ENCODE measurements around the gene P3H3.
"Not testable (repeated sequence)": the region's sequence is repeated elsewhere in the genome, so short reads cannot be mapped to it uniquely, and the experiment has no call there.

- TF ChIP-seq, protein P1, sequence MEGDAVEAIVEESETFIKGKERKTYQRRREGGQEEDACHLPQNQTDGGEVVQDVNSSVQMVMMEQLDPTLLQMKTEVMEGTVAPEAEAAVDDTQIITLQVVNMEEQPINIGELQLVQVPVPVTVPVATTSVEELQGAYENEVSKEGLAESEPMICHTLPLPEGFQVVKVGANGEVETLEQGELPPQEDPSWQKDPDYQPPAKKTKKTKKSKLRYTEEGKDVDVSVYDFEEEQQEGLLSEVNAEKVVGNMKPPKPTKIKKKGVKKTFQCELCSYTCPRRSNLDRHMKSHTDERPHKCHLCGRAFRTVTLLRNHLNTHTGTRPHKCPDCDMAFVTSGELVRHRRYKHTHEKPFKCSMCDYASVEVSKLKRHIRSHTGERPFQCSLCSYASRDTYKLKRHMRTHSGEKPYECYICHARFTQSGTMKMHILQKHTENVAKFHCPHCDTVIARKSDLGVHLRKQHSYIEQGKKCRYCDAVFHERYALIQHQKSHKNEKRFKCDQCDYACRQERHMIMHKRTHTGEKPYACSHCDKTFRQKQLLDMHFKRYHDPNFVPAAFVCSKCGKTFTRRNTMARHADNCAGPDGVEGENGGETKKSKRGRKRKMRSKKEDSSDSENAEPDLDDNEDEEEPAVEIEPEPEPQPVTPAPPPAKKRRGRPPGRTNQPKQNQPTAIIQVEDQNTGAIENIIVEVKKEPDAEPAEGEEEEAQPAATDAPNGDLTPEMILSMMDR (IDR thresholded peaks at IDR 0.05) = not testable (repeated sequence)
- TF ChIP-seq POLR2AphosphoS5, POLR2A (IDR thresholded peaks at IDR 0.05): not testable (repeated sequence)
Measured at GRCh38 chr12:6870304-6870703, 42.1 kb downstream of the P3H3 start.
